MM.1S (cell line): ENCODE results near the gene OSBPL10.
"Not testable (repeated sequence)": the region's sequence is repeated elsewhere in the genome, so short reads cannot be mapped to it uniquely, and the experiment has no call there.

Experiments used
- DNase-seq: peaks from one replicate; pipeline ENCODE4 v3.0.0-alpha.2; 2015
- H2AFZ ChIP-seq: fragments of 300-600 bp; sonication (generic); 2 replicates; pipeline ENCODE4 v1.6.0; 2016; ENCODE audit warnings: antibody characterized with exemption, low read length
- H3F3A ChIP-seq: fragments of 300-600 bp; sonication (generic); 2 replicates; pipeline ENCODE4 v1.6.1; 2016; ENCODE audit warnings: mild to moderate bottlenecking, antibody characterized with exemption, low read length, moderate library complexity, mixed read lengths; ENCODE audit not compliant: insufficient read depth
- H3K27ac ChIP-seq: fragments of 300-600 bp; sonication (generic); 2 replicates; pipeline ENCODE4 v1.5.1; 2016; ENCODE audit warnings: mild to moderate bottlenecking, low read length
- H3K27me3 ChIP-seq: fragments of 300-600 bp; sonication (generic); replicated peaks from 2 replicates; pipeline ENCODE4 v1.6.0; 2016; ENCODE audit warnings: low read length; ENCODE audit not compliant: insufficient read depth
- H3K36me3 ChIP-seq: fragments of 300-600 bp; sonication (generic); replicated peaks from 2 replicates; pipeline ENCODE4 v1.6.1; 2016; ENCODE audit warnings: mild to moderate bottlenecking, low read length, mixed read lengths; ENCODE audit not compliant: insufficient read depth
- H3K4me1 ChIP-seq: fragments of 300-600 bp; sonication (generic); 2 replicates; pipeline ENCODE4 v1.6.1; 2016; ENCODE audit warnings: low read length, mixed read lengths
- H3K4me2 ChIP-seq: fragments of 300-600 bp; sonication (generic); 2 replicates; pipeline ENCODE4 v1.6.0; 2016; ENCODE audit warnings: low read depth, low read length
- H3K4me3 ChIP-seq: fragments of 300-600 bp; sonication (generic); 2 replicates; pipeline ENCODE4 v1.5.1; 2016; ENCODE audit warnings: low read length, mixed read lengths
- H3K79me2 ChIP-seq: fragments of 300-600 bp; sonication (generic); 2 replicates; pipeline ENCODE4 v1.6.1; 2016; ENCODE audit warnings: mixed run types, low read length, mixed read lengths
- H3K9ac ChIP-seq: fragments of 300-600 bp; sonication (generic); 2 replicates; pipeline ENCODE4 v1.6.1; 2016; ENCODE audit warnings: low read length, mixed read lengths
- H3K9me2 ChIP-seq: fragments of 300-600 bp; sonication (generic); replicated peaks from 2 replicates; pipeline ENCODE4 v1.6.1; 2016; ENCODE audit warnings: mild to moderate bottlenecking, low read length, mixed read lengths; ENCODE audit not compliant: insufficient read depth
- H3K9me3 ChIP-seq: fragments of 300-600 bp; sonication (generic); replicated peaks from 2 replicates; pipeline ENCODE4 v1.6.1; 2016; ENCODE audit warnings: mild to moderate bottlenecking, low read length, mixed read lengths; ENCODE audit not compliant: insufficient read depth
- H4K20me1 ChIP-seq: fragments of 300-600 bp; sonication (generic); 2 replicates; pipeline ENCODE4 v1.6.1; 2016; ENCODE audit warnings: mild to moderate bottlenecking, low read length, moderate library complexity, mixed read lengths; ENCODE audit not compliant: insufficient read depth
- EZH2 ChIP-seq: fragments of 300-600 bp; sonication (generic); optimal IDR thresholded peaks from 2 replicates; pipeline ENCODE3; 2017; ENCODE audit warnings: low read depth, mild to moderate bottlenecking, antibody characterized with exemption, low read length, mixed read lengths
- EZH2phosphoT487 ChIP-seq: fragments of 300-600 bp; sonication (generic); IDR thresholded peaks from 2 replicates; pipeline ENCODE4 v1.6.1; 2018; ENCODE audit warnings: antibody characterized with exemption, low read length
- TF ChIP-seq, protein P1 (sequence below): fragments of 300-600 bp; sonication (generic); IDR thresholded peaks from 2 replicates; pipeline ENCODE4 v1.5.1; 2016; ENCODE audit warnings: antibody characterized with exemption, low read length, mixed read lengths

OSBPL10 gene

DNA sequence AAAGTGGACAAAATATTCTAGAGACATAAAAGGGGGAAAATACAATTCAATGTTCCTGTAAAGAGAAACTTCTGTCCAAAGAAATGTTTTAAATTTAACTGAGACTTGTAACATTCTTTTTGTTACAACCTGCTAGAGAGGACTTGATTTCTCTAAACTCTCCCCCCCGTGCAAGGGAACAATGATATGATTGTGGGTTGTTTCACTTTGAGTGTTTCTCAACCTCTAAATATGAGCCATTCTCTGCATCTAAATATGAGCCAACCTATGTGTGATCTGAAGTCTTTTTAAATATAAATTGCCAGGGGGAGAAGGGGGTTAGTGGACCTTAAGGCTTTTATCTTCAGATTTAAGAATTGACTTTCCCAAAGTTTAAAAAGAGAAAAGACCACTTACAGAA lies 15.1 kb upstream of the OSBPL10 start:
- no peak overlapping the region for H2AFZ ChIP-seq
- no peak for TF ChIP-seq EZH2
- TF ChIP-seq, protein P1, sequence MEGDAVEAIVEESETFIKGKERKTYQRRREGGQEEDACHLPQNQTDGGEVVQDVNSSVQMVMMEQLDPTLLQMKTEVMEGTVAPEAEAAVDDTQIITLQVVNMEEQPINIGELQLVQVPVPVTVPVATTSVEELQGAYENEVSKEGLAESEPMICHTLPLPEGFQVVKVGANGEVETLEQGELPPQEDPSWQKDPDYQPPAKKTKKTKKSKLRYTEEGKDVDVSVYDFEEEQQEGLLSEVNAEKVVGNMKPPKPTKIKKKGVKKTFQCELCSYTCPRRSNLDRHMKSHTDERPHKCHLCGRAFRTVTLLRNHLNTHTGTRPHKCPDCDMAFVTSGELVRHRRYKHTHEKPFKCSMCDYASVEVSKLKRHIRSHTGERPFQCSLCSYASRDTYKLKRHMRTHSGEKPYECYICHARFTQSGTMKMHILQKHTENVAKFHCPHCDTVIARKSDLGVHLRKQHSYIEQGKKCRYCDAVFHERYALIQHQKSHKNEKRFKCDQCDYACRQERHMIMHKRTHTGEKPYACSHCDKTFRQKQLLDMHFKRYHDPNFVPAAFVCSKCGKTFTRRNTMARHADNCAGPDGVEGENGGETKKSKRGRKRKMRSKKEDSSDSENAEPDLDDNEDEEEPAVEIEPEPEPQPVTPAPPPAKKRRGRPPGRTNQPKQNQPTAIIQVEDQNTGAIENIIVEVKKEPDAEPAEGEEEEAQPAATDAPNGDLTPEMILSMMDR = no peak
- TF ChIP-seq EZH2phosphoT487 = no peak
- no peaks in the 10 kb centered on the region for H3K9me3 ChIP-seq
- H3K36me3 ChIP-seq = no peaks in the 10 kb centered on the region
- H4K20me1 ChIP-seq = no peaks in the 10 kb centered on the region
- DNase-seq = no peak
- H3F3A ChIP-seq = no peaks in the 10 kb centered on the region
- no peak overlapping the region for H3K27ac ChIP-seq
- no peaks in the 10 kb centered on the region for H3K4me1 ChIP-seq
- no peaks in the 10 kb centered on the region for H3K27me3 ChIP-seq
- H3K4me2 ChIP-seq = no peak overlapping the region
- no peaks in the 10 kb centered on the region for H3K79me2 ChIP-seq
- H3K9ac ChIP-seq = no peak overlapping the region
- no peak overlapping the region for H3K4me3 ChIP-seq
- no peaks in the 10 kb centered on the region for H3K9me2 ChIP-seq

DNA sequence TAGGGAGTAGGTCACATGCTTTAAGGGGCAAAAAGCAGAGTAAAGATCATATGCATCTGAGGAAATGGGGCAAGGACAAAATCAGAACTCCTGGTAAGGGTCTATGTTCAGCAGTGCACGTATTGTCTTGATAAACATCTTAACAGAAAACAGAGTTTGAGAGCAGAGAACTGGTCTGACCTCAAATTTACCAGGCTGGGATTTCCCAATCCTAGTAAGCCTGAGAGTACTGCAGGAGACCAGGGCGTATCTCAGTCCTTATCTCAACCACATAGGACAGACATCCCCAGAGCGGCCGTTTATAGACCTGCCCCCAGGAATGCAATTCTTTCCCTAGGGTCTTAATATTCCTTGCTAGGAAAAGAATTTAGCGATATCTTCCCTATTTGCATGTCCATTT lies 14.0 kb upstream of the OSBPL10 start:
- H3K9me2 ChIP-seq, H3F3A ChIP-seq, H3K4me1 ChIP-seq, H3K9me3 ChIP-seq, H3K36me3 ChIP-seq, H3K4me3 ChIP-seq, H3K27ac ChIP-seq, H3K79me2 ChIP-seq, H4K20me1 ChIP-seq, H3K27me3 ChIP-seq, H3K4me2 ChIP-seq, DNase-seq, H2AFZ ChIP-seq, H3K9ac ChIP-seq: not testable (repeated sequence)

DNA sequence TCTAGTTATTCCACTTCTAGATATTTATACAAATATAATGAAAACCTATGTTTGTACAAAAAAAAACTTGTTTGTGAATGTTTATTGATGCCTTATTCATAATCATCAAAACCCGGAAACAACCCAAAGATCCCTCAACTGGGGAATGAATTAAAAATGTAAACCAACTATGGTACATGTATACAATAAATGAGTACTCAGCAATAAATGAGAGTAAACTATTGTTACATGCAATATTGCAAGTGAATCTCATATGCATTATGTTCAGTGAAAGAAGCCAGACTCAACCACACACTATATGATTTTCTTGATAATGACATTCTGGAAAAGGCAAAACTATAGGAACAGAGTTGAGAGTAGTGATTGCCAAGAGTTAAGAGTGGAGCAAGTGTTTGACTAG lies 12.8 kb upstream of the OSBPL10 start:
- Histone ChIP-seq H3K27me3 (no peaks in the 10 kb centered on the region), H4K20me1 (no peaks in the 10 kb centered on the region), H3K9me2 (no peaks in the 10 kb centered on the region), H3K4me1 (no peaks in the 10 kb centered on the region), H3F3A (no peaks in the 10 kb centered on the region), H3K27ac (no peak overlapping the region), H3K9me3 (no peaks in the 10 kb centered on the region), H2AFZ (no peak overlapping the region), H3K36me3 (no peaks in the 10 kb centered on the region), H3K4me2 (no peak overlapping the region), H3K4me3 (no peak overlapping the region), H3K79me2 (no peaks in the 10 kb centered on the region), H3K9ac (no peak overlapping the region)
- no peak for DNase-seq
- TF ChIP-seq, protein P1 = no peak
- no peak for TF ChIP-seq EZH2
- no peak for TF ChIP-seq EZH2phosphoT487

DNA sequence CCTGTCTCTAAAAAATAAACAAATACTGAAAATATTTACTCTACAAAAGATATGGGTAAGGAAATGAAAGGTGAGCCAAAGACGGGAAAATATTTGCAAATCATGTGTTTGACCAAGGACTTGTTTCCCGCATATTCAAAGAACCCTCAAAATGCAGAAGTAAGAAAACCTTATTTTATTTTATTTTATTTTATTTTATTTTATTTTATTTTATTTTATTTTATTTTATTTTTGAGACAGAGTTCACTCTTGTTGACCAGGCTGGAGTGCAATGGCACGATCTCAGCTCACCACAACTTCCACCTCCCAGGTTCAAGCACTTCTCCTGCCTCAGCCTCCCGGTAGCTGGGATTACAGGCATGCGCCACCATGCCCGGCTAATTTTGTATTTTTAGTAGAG lies 11.9 kb upstream of the OSBPL10 start:
- H3K9me3 ChIP-seq, H3K79me2 ChIP-seq, H2AFZ ChIP-seq, H3K4me2 ChIP-seq, DNase-seq, H4K20me1 ChIP-seq, H3K36me3 ChIP-seq, H3F3A ChIP-seq, H3K4me1 ChIP-seq, H3K9ac ChIP-seq, H3K9me2 ChIP-seq, H3K27me3 ChIP-seq, H3K27ac ChIP-seq, H3K4me3 ChIP-seq: not testable (repeated sequence)
